CD14-positive monocyte (primary cell): ENCODE measurements around the gene ANKS6. TPM values are rescaled to one million over a fixed set of nuclear protein-coding genes. Genes with fewer than 3 reads are reported as not detected.

Source experiments
- DNase-seq, 3 donors: peaks; one replicate each; pipeline ENCODE4 v3.0.0-alpha.2; 2011 to 2022
- H2AFZ ChIP-seq: 2 replicates; pipeline ENCODE4 v1.6.0; 2012; ENCODE audit warnings: mild to moderate bottlenecking, low read depth, low read length, inconsistent platforms; ENCODE audit not compliant: insufficient read depth, poor library complexity, severe bottlenecking
- H3K27ac ChIP-seq, 2 donors: 1 replicate in 1 of 2; 2 replicates in 1 of 2; pipeline ENCODE4 v1.5.1; 2012 to 2013; ENCODE audit warnings: low read length in 2 of 2, control low read depth in 1 of 2, inconsistent platforms in 1 of 2, low read depth in 1 of 2, mild to moderate bottlenecking in 1 of 2
- H3K27me3 ChIP-seq, 2 donors: one replicate each; pipeline versions ENCODE4 v1.6.0 to v1.6.1; 2011 to 2013; ENCODE audit warnings: low read length in 2 of 2; ENCODE audit not compliant: control insufficient read depth in 2 of 2, insufficient read depth in 2 of 2
- H3K36me3 ChIP-seq, 2 donors: replicated peaks in 1 of 2; 1 replicate in 1 of 2; 2 replicates in 1 of 2; pipeline versions ENCODE4 v1.5.1 to v1.6.1; 2012 to 2013; ENCODE audit warnings: low read length in 2 of 2, control low read depth in 1 of 2, inconsistent platforms in 1 of 2, mild to moderate bottlenecking in 1 of 2; ENCODE audit not compliant: insufficient read depth in 2 of 2, control insufficient read depth in 1 of 2
- H3K4me1 ChIP-seq, 2 donors: 1 replicate in 1 of 2; 2 replicates in 1 of 2; pipeline versions ENCODE4 v1.5.1 to v1.6.1; 2012 to 2013; ENCODE audit warnings: low read length in 2 of 2, control low read depth in 1 of 2, inconsistent platforms in 1 of 2, mild to moderate bottlenecking in 1 of 2, moderate library complexity in 1 of 2; ENCODE audit not compliant: insufficient read depth in 2 of 2, control insufficient read depth in 1 of 2
- H3K4me2 ChIP-seq: replicated peaks from 2 replicates; pipeline ENCODE3; 2012; ENCODE audit warnings: low read length, moderate library complexity, mild to moderate bottlenecking; ENCODE audit not compliant: poor library complexity, severe bottlenecking; ENCODE audit errors: extremely low read depth
- H3K4me3 ChIP-seq, 3 experiments: fragments of 200-600 bp in 1 of 3; sonication (generic) in 1 of 3; replicated peaks in 1 of 3; 1 replicate in 2 of 3; 2 replicates in 1 of 3; pipeline ENCODE4 v1.5.1; 2011 to 2013; ENCODE audit warnings: low read length in 3 of 3, mild to moderate bottlenecking in 3 of 3, control low read depth in 2 of 3, low read depth in 2 of 3, inconsistent platforms in 1 of 3, moderate library complexity in 1 of 3
- H3K79me2 ChIP-seq: 2 replicates; pipeline ENCODE4 v1.6.0; 2012; ENCODE audit warnings: mild to moderate bottlenecking, control low read depth, inconsistent platforms, low read length, moderate library complexity; ENCODE audit not compliant: insufficient read depth
- H3K9ac ChIP-seq: 2 replicates; pipeline ENCODE4 v1.6.0; 2017; ENCODE audit warnings: low read length, mild to moderate bottlenecking; ENCODE audit not compliant: insufficient read depth, poor library complexity, severe bottlenecking
- H3K9me3 ChIP-seq, 2 donors: replicated peaks in 1 of 2; 1 replicate in 1 of 2; 2 replicates in 1 of 2; pipeline versions ENCODE4 v1.5.1 to v1.6.1; 2012 to 2013; ENCODE audit warnings: low read length in 2 of 2, control low read depth in 1 of 2; ENCODE audit not compliant: control insufficient read depth in 1 of 2, insufficient read depth in 1 of 2
- H4K20me1 ChIP-seq: 2 replicates; pipeline ENCODE4 v1.6.0; 2012; ENCODE audit warnings: mild to moderate bottlenecking, low read length, control low read depth, moderate library complexity; ENCODE audit not compliant: insufficient read depth
- H3K27ac Mint-ChIP-seq, 7 donors: one replicate each; pipeline ENCODE4 v1.8.0; 2020; ENCODE audit warnings: mild to moderate bottlenecking in 7 of 7, mixed read lengths in 7 of 7, moderate library complexity in 6 of 7, inconsistent platforms in 2 of 7
- H3K27me3 Mint-ChIP-seq, 3 donors: one replicate each; pipeline ENCODE4 v1.8.0; 2021 to 2022; ENCODE audit warnings: low read depth in 3 of 3, mild to moderate bottlenecking in 3 of 3, mixed read lengths in 3 of 3, moderate library complexity in 3 of 3, inconsistent platforms in 1 of 3
- H3K36me3 Mint-ChIP-seq, 2 donors: one replicate each; pipeline ENCODE4 v1.8.0; 2020; ENCODE audit warnings: mixed read lengths in 2 of 2, inconsistent platforms in 1 of 2, mild to moderate bottlenecking in 1 of 2
- H3K4me1 Mint-ChIP-seq: one replicate; pipeline ENCODE4 v1.8.0; 2020; ENCODE audit warnings: mild to moderate bottlenecking, mixed read lengths
- H3K4me3 Mint-ChIP-seq, 2 donors: one replicate each; pipeline ENCODE4 v1.8.0; 2020; ENCODE audit warnings: mild to moderate bottlenecking in 2 of 2, mixed read lengths in 2 of 2, moderate library complexity in 1 of 2
- H3K9me3 Mint-ChIP-seq, 7 donors: one replicate each; pipeline ENCODE4 v1.8.0; 2020 to 2022; ENCODE audit warnings: mixed read lengths in 7 of 7, mild to moderate bottlenecking in 6 of 7, moderate library complexity in 6 of 7, inconsistent platforms in 2 of 7
- WGBS: methylation state at CpG from one replicate; pipeline ENCODE4 v1.1.5; 2013; ENCODE audit warnings: missing lambda C conversion rate; ENCODE audit not compliant: insufficient coverage; 5-methylcytosine and 5-hydroxymethylcytosine counted together
- intact Hi-C, 2 donors: fragments of 100-400 bp; cut with micrococcal nuclease; formaldehyde crosslinking; loops; one replicate each; pipeline versions ENCODE4 v1.15.0 to v1.15.1; 2023
- polyA plus RNA-seq, 3 donors: library from polyadenylated mRNA; depleted of rRNA in 1 of 3; unstranded in 2 of 3; stranded (reverse) in 1 of 3; fragments of 300-500 nt in 2 of 3; fragments of >200 nt in 1 of 3; fragmentation: Illumina TruSeq in 2 of 3; gene quantifications; 1 replicate in 2 of 3; 2 replicates in 1 of 3; pipeline ENCODE4 v1.2.3, GENCODE V29; 2012 to 2021
- TF ChIP-seq, protein P1 (sequence below): fragments of 200-600 bp; IDR thresholded peaks from one replicate; pipeline ENCODE4 v1.8.0; 2022; ENCODE audit warnings: antibody characterized with exemption, mild to moderate bottlenecking

The ANKS6 gene
- polyA plus RNA-seq, 3 donors = 0.20 to 1.5 (median 0.56) TPM

GRCh38 chr9:98726735-98727134 lies 69.6 kb downstream of the ANKS6 start:
- Mint-ChIP-seq H3K36me3 (no peaks in the 10 kb centered on the region), H3K4me3 (peak overlapping the region; percentile 3 to 43), H3K9me3 (peaks cover 0 to 3% (median 0%) of the 10 kb centered on the region in 7 donors), H3K4me1 (peaks cover 21% of the 10 kb centered on the region), H3K27me3 (peaks cover 3 to 16% (median 8%) of the 10 kb centered on the region in 3 donors), H3K27ac (peak overlapping the region in 5 of 7 donors; percentile 16 to 75 (median 58))
- 33% methylated on average over 3 of the region's 5 CpGs for WGBS
- TF ChIP-seq, protein P1, sequence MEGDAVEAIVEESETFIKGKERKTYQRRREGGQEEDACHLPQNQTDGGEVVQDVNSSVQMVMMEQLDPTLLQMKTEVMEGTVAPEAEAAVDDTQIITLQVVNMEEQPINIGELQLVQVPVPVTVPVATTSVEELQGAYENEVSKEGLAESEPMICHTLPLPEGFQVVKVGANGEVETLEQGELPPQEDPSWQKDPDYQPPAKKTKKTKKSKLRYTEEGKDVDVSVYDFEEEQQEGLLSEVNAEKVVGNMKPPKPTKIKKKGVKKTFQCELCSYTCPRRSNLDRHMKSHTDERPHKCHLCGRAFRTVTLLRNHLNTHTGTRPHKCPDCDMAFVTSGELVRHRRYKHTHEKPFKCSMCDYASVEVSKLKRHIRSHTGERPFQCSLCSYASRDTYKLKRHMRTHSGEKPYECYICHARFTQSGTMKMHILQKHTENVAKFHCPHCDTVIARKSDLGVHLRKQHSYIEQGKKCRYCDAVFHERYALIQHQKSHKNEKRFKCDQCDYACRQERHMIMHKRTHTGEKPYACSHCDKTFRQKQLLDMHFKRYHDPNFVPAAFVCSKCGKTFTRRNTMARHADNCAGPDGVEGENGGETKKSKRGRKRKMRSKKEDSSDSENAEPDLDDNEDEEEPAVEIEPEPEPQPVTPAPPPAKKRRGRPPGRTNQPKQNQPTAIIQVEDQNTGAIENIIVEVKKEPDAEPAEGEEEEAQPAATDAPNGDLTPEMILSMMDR = no peak
- H3K9ac ChIP-seq = no peak overlapping the region
- no peak overlapping the region for H2AFZ ChIP-seq
- H3K79me2 ChIP-seq = no peaks in the 10 kb centered on the region
- intact Hi-C loops = no loop called here
- H3K4me1 ChIP-seq = peaks cover 11 to 15% of the 10 kb centered on the region in 2 donors
- no peaks in the 10 kb centered on the region for H3K9me3 ChIP-seq
- peak overlapping the region in 1 of 3 experiments; percentile 9 for H3K4me3 ChIP-seq
- peaks cover 0 to under 1% of the 10 kb centered on the region in 2 donors for H3K27me3 ChIP-seq
- peak overlapping the region; percentile 31 for H3K4me2 ChIP-seq
- peak overlapping the region in 1 of 2 donors; percentile 17 for H3K27ac ChIP-seq
- H4K20me1 ChIP-seq = no peaks in the 10 kb centered on the region
- H3K36me3 ChIP-seq = no peaks in the 10 kb centered on the region
- peak; percentile 76 to 86 (median 79) for DNase-seq

GRCh38 chr9:98724810-98725530 lies 71.4 kb downstream of the ANKS6 start:
- Histone ChIP-seq H3K27me3 (peaks cover 0 to 3% of the 10 kb centered on the region in 2 donors), H3K9me3 (no peaks in the 10 kb centered on the region), H3K79me2 (no peaks in the 10 kb centered on the region), H3K9ac (no peak overlapping the region), H3K27ac (no peak overlapping the region), H2AFZ (peak overlapping the region; percentile 38), H3K4me2 (no peak overlapping the region), H3K4me3 (no peak overlapping the region), H3K36me3 (no peaks in the 10 kb centered on the region), H3K4me1 (peaks cover 11 to 15% of the 10 kb centered on the region in 2 donors), H4K20me1 (no peaks in the 10 kb centered on the region)
- Mint-ChIP-seq H3K27me3 (peaks cover 5 to 24% (median 8%) of the 10 kb centered on the region in 3 donors), H3K36me3 (no peaks in the 10 kb centered on the region), H3K4me3 (no peak overlapping the region), H3K9me3 (peaks cover 0 to 3% (median 0%) of the 10 kb centered on the region in 7 donors), H3K4me1 (peaks cover 16% of the 10 kb centered on the region), H3K27ac (peak overlapping the region in 1 of 7 donors; percentile 2)
- intact Hi-C loops = no loop called here
- TF ChIP-seq, protein P1 = no peak
- DNase-seq = no peak
- WGBS = 93% methylated on average over 2 of the region's 5 CpGs
